IPS-20b (cell line): Measurements from ENCODE around the gene TRPM6.
"Not testable (repeated sequence)": the region's sequence is repeated elsewhere in the genome, so short reads cannot be mapped to it uniquely, and the experiment has no call there.

Source experiments
- H3K27ac ChIP-seq: one replicate; pipeline ENCODE4 v1.5.1; 2013; ENCODE audit warnings: low read length
- H3K27me3 ChIP-seq: 2 replicates; pipeline ENCODE4 v1.6.1; 2013; ENCODE audit warnings: mild to moderate bottlenecking, low read length, inconsistent platforms; ENCODE audit not compliant: insufficient read depth
- H3K36me3 ChIP-seq: 2 replicates; pipeline ENCODE4 v1.6.1; 2013; ENCODE audit warnings: low read depth, mild to moderate bottlenecking, inconsistent platforms, low read length, moderate library complexity; ENCODE audit not compliant: insufficient read depth
- H3K4me1 ChIP-seq: 2 replicates; pipeline ENCODE4 v1.6.1; 2013; ENCODE audit warnings: mild to moderate bottlenecking, control low read depth, inconsistent platforms, low read length, moderate library complexity; ENCODE audit not compliant: insufficient read depth
- H3K4me3 ChIP-seq: 2 replicates; pipeline ENCODE4 v1.5.1; 2013; ENCODE audit warnings: mild to moderate bottlenecking, low read length, inconsistent platforms
- H3K9ac ChIP-seq: 2 replicates; pipeline ENCODE4 v1.6.1; 2013; ENCODE audit warnings: low read depth, mild to moderate bottlenecking, inconsistent platforms, low read length, moderate library complexity
- H3K9me3 ChIP-seq: 2 replicates; pipeline ENCODE4 v1.6.1; 2013; ENCODE audit warnings: mild to moderate bottlenecking, low read depth, low read length, inconsistent platforms; ENCODE audit not compliant: insufficient read depth

The TRPM6 gene

GRCh38 chr9:74875656-74876055 is 12.1 kb downstream of the TRPM6 start:
- no peak overlapping the region for H3K9ac ChIP-seq
- H3K4me1 ChIP-seq = no peaks in the 10 kb centered on the region
- no peaks in the 10 kb centered on the region for H3K36me3 ChIP-seq
- H3K9me3 ChIP-seq = no peaks in the 10 kb centered on the region
- no peak overlapping the region for H3K27ac ChIP-seq
- H3K4me3 ChIP-seq = no peak overlapping the region
- H3K27me3 ChIP-seq = no peaks in the 10 kb centered on the region

- Histone ChIP-seq H3K27me3 (no peaks in the 10 kb centered on the region), H3K9ac (no peak overlapping the region), H3K9me3 (no peaks in the 10 kb centered on the region), H3K4me1 (no peaks in the 10 kb centered on the region), H3K4me3 (no peak overlapping the region), H3K27ac (no peak overlapping the region), H3K36me3 (no peaks in the 10 kb centered on the region)
These were observed 13.5 kb downstream of the TRPM6 start for GRCh38 chr9:74874220-74874619.

- Histone ChIP-seq H3K36me3 (no peaks in the 10 kb centered on the region), H3K27ac (no peak overlapping the region), H3K27me3 (no peaks in the 10 kb centered on the region), H3K4me1 (no peaks in the 10 kb centered on the region), H3K4me3 (no peak overlapping the region), H3K9ac (no peak overlapping the region), H3K9me3 (no peaks in the 10 kb centered on the region)
These were observed 15.0 kb downstream of the TRPM6 start for GRCh38 chr9:74872619-74873233.

GRCh38 chr9:74867483-74867882 is 20.2 kb downstream of the TRPM6 start:
- no peaks in the 10 kb centered on the region for H3K4me1 ChIP-seq
- no peak overlapping the region for H3K9ac ChIP-seq
- H3K27ac ChIP-seq = no peak overlapping the region
- no peak overlapping the region for H3K4me3 ChIP-seq
- H3K9me3 ChIP-seq = no peaks in the 10 kb centered on the region
- H3K36me3 ChIP-seq = no peaks in the 10 kb centered on the region
- H3K27me3 ChIP-seq = no peaks in the 10 kb centered on the region

GRCh38 chr9:74865177-74865576 is 22.5 kb downstream of the TRPM6 start:
- no peak overlapping the region for H3K27ac ChIP-seq
- H3K27me3 ChIP-seq = no peaks in the 10 kb centered on the region
- no peak overlapping the region for H3K9ac ChIP-seq
- no peaks in the 10 kb centered on the region for H3K4me1 ChIP-seq
- no peak overlapping the region for H3K4me3 ChIP-seq
- H3K36me3 ChIP-seq = no peaks in the 10 kb centered on the region
- H3K9me3 ChIP-seq = no peaks in the 10 kb centered on the region

DNA sequence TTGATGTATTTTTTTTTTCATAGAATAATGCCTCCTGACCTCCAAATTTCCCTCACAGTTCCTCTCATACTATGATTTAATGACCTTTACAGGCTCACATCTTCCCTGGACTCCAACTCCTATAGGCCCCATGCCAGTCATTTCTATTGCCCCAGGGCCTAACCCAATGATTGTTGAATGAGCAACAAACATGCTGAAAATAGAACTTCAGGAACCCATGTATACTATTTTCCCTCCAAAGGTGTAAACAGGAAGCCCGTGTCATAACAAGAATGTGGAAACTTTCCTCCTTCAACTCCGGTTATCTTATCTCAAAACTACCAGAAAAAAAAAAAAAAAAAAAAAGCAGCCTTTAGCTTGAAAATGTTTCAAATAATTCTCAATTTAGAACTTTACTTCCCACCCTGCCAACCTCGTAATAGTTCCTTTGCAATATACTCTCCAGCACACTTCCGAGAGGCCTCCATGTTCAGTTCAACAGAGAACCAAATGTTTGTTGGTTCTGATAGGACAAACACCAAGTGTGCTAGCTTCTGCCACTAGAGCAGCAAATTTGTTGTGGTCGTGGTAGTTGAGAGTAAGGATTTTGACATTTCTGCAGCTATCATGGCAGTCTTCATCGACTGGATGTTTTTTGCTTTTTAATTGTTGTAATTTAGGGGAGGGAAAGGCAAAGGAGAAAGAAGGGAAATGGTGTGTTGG is 25.8 kb downstream of the TRPM6 start:
- Histone ChIP-seq H3K27me3 (no peaks in the 10 kb centered on the region), H3K4me3 (no peak overlapping the region), H3K4me1 (no peaks in the 10 kb centered on the region; the same call in 1 of the 2 replicates), H3K27ac (no peak overlapping the region), H3K9ac (no peak overlapping the region), H3K9me3 (no peaks in the 10 kb centered on the region), H3K36me3 (no peaks in the 10 kb centered on the region)

DNA sequence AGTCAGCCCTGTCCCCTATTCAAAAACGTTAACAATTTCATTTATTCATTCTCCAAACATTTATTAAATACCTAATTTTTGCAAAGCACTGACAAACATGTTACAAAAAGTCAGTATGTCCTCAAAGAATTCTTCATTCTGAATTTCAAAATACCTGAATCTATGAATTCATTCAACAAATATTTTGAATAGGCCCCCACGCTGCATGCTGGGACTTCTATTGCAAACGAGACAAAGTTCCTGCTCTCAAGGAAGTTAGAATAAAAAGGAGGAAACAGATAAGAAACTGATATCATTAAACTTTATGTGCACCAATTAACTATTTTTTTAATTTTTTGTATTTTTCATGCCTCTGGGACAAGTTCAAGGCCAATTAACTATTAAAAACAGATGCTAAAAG is 26.6 kb downstream of the TRPM6 start:
- no peak overlapping the region for H3K9ac ChIP-seq
- no peak overlapping the region for H3K4me3 ChIP-seq
- H3K27me3 ChIP-seq = no peaks in the 10 kb centered on the region
- no peak overlapping the region for H3K27ac ChIP-seq
- H3K4me1 ChIP-seq = no peaks in the 10 kb centered on the region; the same call in 1 of the 2 replicates
- H3K9me3 ChIP-seq = no peaks in the 10 kb centered on the region
- H3K36me3 ChIP-seq = no peaks in the 10 kb centered on the region

DNA sequence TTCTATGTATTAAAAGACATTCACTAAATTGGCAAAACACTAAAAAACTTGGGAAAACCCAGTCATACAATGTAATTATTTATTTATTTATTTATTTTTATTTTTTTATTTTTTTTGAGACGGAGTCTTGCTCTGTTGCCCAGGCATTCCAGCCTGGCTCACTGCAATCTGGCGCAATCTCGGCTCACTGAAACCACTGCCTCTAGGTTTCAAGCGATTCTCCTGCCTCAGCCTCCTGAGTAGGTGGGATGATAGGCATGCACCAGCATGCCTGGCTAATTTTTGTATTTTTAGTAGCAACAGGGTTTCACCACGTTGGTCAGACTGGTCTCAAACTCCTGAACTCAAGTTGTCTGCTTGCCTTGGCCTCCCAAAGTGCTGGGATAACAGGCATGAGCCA is 27.5 kb downstream of the TRPM6 start:
- H3K27me3 ChIP-seq, H3K27ac ChIP-seq, H3K4me1 ChIP-seq, H3K4me3 ChIP-seq, H3K9me3 ChIP-seq, H3K36me3 ChIP-seq, H3K9ac ChIP-seq: not testable (repeated sequence)

- Histone ChIP-seq H3K36me3 (no peaks in the 10 kb centered on the region), H3K27ac (no peak overlapping the region), H3K4me1 (no peaks in the 10 kb centered on the region; the same call in 1 of the 2 replicates), H3K4me3 (no peak overlapping the region), H3K9me3 (no peaks in the 10 kb centered on the region), H3K27me3 (no peaks in the 10 kb centered on the region), H3K9ac (no peak overlapping the region)
These were observed 27.9 kb downstream of the TRPM6 start for GRCh38 chr9:74859786-74860185.

GRCh38 chr9:74858751-74859414 is 28.8 kb downstream of the TRPM6 start:
- Histone ChIP-seq H3K9ac (no peak overlapping the region), H3K9me3 (no peaks in the 10 kb centered on the region), H3K27me3 (no peaks in the 10 kb centered on the region), H3K36me3 (no peaks in the 10 kb centered on the region), H3K4me1 (no peaks in the 10 kb centered on the region; the same call in 1 of the 2 replicates), H3K27ac (no peak overlapping the region), H3K4me3 (no peak overlapping the region)

- H3K4me1 ChIP-seq = no peaks in the 10 kb centered on the region; the same call in 1 of the 2 replicates
- H3K27ac ChIP-seq = no peak overlapping the region
- H3K36me3 ChIP-seq = no peaks in the 10 kb centered on the region
These were observed 30.7 kb downstream of the TRPM6 start for GRCh38 chr9:74856989-74857388.

GRCh38 chr9:74855072-74855471 is 32.6 kb downstream of the TRPM6 start:
- no peaks in the 10 kb centered on the region for H3K36me3 ChIP-seq

More at GRCh38 chr9:74856989-74857388, 30.7 kb downstream of the TRPM6 start:
- Histone ChIP-seq H3K4me3 (no peak overlapping the region), H3K9me3 (no peaks in the 10 kb centered on the region), H3K9ac (no peak overlapping the region), H3K27me3 (no peaks in the 10 kb centered on the region)

More at GRCh38 chr9:74855072-74855471, 32.6 kb downstream of the TRPM6 start:
- H3K27ac ChIP-seq = no peak overlapping the region
- H3K27me3 ChIP-seq = no peaks in the 10 kb centered on the region
- H3K9ac ChIP-seq = no peak overlapping the region
- no peak overlapping the region for H3K4me3 ChIP-seq
- no peaks in the 10 kb centered on the region; the same call in 1 of the 2 replicates for H3K4me1 ChIP-seq
- H3K9me3 ChIP-seq = no peaks in the 10 kb centered on the region
